Mammary epithelial cell (primary cell): ENCODE data around the gene ADAMTS1.

ENCODE experiments used
- EZH2 ChIP-seq: IDR thresholded peaks from 2 replicates; pipeline ENCODE4 v1.6.1; 2012; ENCODE audit warnings: low read length, inconsistent platforms, borderline replicate concordance
- TF ChIP-seq, protein P1 (sequence below), 2 donors: IDR thresholded peaks in 1 of 2; conservative IDR thresholded peaks in 1 of 2; 2 replicates each; pipeline ENCODE4 v1.5.1; 2011 to 2012; ENCODE audit warnings: inconsistent platforms in 2 of 2, low read length in 2 of 2, mild to moderate bottlenecking in 2 of 2, control low read depth in 1 of 2, low read depth in 1 of 2; ENCODE audit not compliant: insufficient read depth in 1 of 2; ENCODE audit errors: extremely low read depth in 1 of 2

DNA sequence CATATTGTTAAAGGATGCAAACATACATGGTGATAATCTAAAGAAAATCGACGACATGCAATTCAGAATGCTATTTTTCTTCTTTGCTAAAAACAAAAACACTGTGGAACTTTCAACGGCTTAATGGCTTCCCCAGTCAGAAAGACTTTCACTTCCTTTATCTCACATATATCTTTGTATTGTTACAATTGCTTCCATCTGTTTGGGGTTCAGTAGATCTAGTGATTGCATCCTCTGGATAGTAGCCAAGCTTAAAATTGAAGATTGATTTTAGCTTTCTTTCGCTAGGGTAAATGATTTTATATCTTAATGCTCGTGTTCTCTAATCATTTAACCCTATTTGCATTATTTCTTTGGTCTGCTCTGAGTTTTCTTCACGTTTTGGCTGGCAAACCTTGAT is 31.8 kb upstream of the ADAMTS1 start:
- TF ChIP-seq, protein P1, sequence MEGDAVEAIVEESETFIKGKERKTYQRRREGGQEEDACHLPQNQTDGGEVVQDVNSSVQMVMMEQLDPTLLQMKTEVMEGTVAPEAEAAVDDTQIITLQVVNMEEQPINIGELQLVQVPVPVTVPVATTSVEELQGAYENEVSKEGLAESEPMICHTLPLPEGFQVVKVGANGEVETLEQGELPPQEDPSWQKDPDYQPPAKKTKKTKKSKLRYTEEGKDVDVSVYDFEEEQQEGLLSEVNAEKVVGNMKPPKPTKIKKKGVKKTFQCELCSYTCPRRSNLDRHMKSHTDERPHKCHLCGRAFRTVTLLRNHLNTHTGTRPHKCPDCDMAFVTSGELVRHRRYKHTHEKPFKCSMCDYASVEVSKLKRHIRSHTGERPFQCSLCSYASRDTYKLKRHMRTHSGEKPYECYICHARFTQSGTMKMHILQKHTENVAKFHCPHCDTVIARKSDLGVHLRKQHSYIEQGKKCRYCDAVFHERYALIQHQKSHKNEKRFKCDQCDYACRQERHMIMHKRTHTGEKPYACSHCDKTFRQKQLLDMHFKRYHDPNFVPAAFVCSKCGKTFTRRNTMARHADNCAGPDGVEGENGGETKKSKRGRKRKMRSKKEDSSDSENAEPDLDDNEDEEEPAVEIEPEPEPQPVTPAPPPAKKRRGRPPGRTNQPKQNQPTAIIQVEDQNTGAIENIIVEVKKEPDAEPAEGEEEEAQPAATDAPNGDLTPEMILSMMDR (conservative IDR thresholded peaks at IDR 0.05 in 1 of 2, IDR thresholded peaks at IDR 0.05 in 1 of 2; ENCODE audit: extremely low read depth in 1 of 2, insufficient read depth in 1 of 2, low read depth in 1 of 2, low read length in 2 of 2) = no peak
- no peak for TF ChIP-seq EZH2
